CD14-positive monocyte (primary cell): ENCODE data around the gene DGKQ. TPM values are rescaled to one million over a fixed set of nuclear protein-coding genes. Genes with fewer than 3 reads are reported as not detected.

Experiments used
- DNase-seq, 3 donors: peaks; one replicate each; pipeline ENCODE4 v3.0.0-alpha.2; 2011 to 2022
- H2AFZ ChIP-seq: 2 replicates; pipeline ENCODE4 v1.6.0; 2012; ENCODE audit warnings: mild to moderate bottlenecking, low read depth, low read length, inconsistent platforms; ENCODE audit not compliant: insufficient read depth, poor library complexity, severe bottlenecking
- H3K27ac ChIP-seq, 2 donors: 1 replicate in 1 of 2; 2 replicates in 1 of 2; pipeline ENCODE4 v1.5.1; 2012 to 2013; ENCODE audit warnings: low read length in 2 of 2, control low read depth in 1 of 2, inconsistent platforms in 1 of 2, low read depth in 1 of 2, mild to moderate bottlenecking in 1 of 2
- H3K27me3 ChIP-seq, 2 donors: one replicate each; pipeline versions ENCODE4 v1.6.0 to v1.6.1; 2011 to 2013; ENCODE audit warnings: low read length in 2 of 2; ENCODE audit not compliant: control insufficient read depth in 2 of 2, insufficient read depth in 2 of 2
- H3K36me3 ChIP-seq, 2 donors: replicated peaks in 1 of 2; 1 replicate in 1 of 2; 2 replicates in 1 of 2; pipeline versions ENCODE4 v1.5.1 to v1.6.1; 2012 to 2013; ENCODE audit warnings: low read length in 2 of 2, control low read depth in 1 of 2, inconsistent platforms in 1 of 2, mild to moderate bottlenecking in 1 of 2; ENCODE audit not compliant: insufficient read depth in 2 of 2, control insufficient read depth in 1 of 2
- H3K4me1 ChIP-seq, 2 donors: 1 replicate in 1 of 2; 2 replicates in 1 of 2; pipeline versions ENCODE4 v1.5.1 to v1.6.1; 2012 to 2013; ENCODE audit warnings: low read length in 2 of 2, control low read depth in 1 of 2, inconsistent platforms in 1 of 2, mild to moderate bottlenecking in 1 of 2, moderate library complexity in 1 of 2; ENCODE audit not compliant: insufficient read depth in 2 of 2, control insufficient read depth in 1 of 2
- H3K4me2 ChIP-seq: replicated peaks from 2 replicates; pipeline ENCODE3; 2012; ENCODE audit warnings: low read length, moderate library complexity, mild to moderate bottlenecking; ENCODE audit not compliant: poor library complexity, severe bottlenecking; ENCODE audit errors: extremely low read depth
- H3K4me3 ChIP-seq, 3 experiments: fragments of 200-600 bp in 1 of 3; sonication (generic) in 1 of 3; replicated peaks in 1 of 3; 1 replicate in 2 of 3; 2 replicates in 1 of 3; pipeline ENCODE4 v1.5.1; 2011 to 2013; ENCODE audit warnings: low read length in 3 of 3, mild to moderate bottlenecking in 3 of 3, control low read depth in 2 of 3, low read depth in 2 of 3, inconsistent platforms in 1 of 3, moderate library complexity in 1 of 3
- H3K79me2 ChIP-seq: 2 replicates; pipeline ENCODE4 v1.6.0; 2012; ENCODE audit warnings: mild to moderate bottlenecking, control low read depth, inconsistent platforms, low read length, moderate library complexity; ENCODE audit not compliant: insufficient read depth
- H3K9ac ChIP-seq: 2 replicates; pipeline ENCODE4 v1.6.0; 2017; ENCODE audit warnings: low read length, mild to moderate bottlenecking; ENCODE audit not compliant: insufficient read depth, poor library complexity, severe bottlenecking
- H3K9me3 ChIP-seq, 2 donors: replicated peaks in 1 of 2; 1 replicate in 1 of 2; 2 replicates in 1 of 2; pipeline versions ENCODE4 v1.5.1 to v1.6.1; 2012 to 2013; ENCODE audit warnings: low read length in 2 of 2, control low read depth in 1 of 2; ENCODE audit not compliant: control insufficient read depth in 1 of 2, insufficient read depth in 1 of 2
- H4K20me1 ChIP-seq: 2 replicates; pipeline ENCODE4 v1.6.0; 2012; ENCODE audit warnings: mild to moderate bottlenecking, low read length, control low read depth, moderate library complexity; ENCODE audit not compliant: insufficient read depth
- H3K27ac Mint-ChIP-seq, 7 donors: one replicate each; pipeline ENCODE4 v1.8.0; 2020; ENCODE audit warnings: mild to moderate bottlenecking in 7 of 7, mixed read lengths in 7 of 7, moderate library complexity in 6 of 7, inconsistent platforms in 2 of 7
- H3K27me3 Mint-ChIP-seq, 3 donors: one replicate each; pipeline ENCODE4 v1.8.0; 2021 to 2022; ENCODE audit warnings: low read depth in 3 of 3, mild to moderate bottlenecking in 3 of 3, mixed read lengths in 3 of 3, moderate library complexity in 3 of 3, inconsistent platforms in 1 of 3
- H3K36me3 Mint-ChIP-seq, 2 donors: one replicate each; pipeline ENCODE4 v1.8.0; 2020; ENCODE audit warnings: mixed read lengths in 2 of 2, inconsistent platforms in 1 of 2, mild to moderate bottlenecking in 1 of 2
- H3K4me1 Mint-ChIP-seq: one replicate; pipeline ENCODE4 v1.8.0; 2020; ENCODE audit warnings: mild to moderate bottlenecking, mixed read lengths
- H3K4me3 Mint-ChIP-seq, 2 donors: one replicate each; pipeline ENCODE4 v1.8.0; 2020; ENCODE audit warnings: mild to moderate bottlenecking in 2 of 2, mixed read lengths in 2 of 2, moderate library complexity in 1 of 2
- H3K9me3 Mint-ChIP-seq, 7 donors: one replicate each; pipeline ENCODE4 v1.8.0; 2020 to 2022; ENCODE audit warnings: mixed read lengths in 7 of 7, mild to moderate bottlenecking in 6 of 7, moderate library complexity in 6 of 7, inconsistent platforms in 2 of 7
- WGBS: methylation state at CpG from one replicate; pipeline ENCODE4 v1.1.5; 2013; ENCODE audit warnings: missing lambda C conversion rate; ENCODE audit not compliant: insufficient coverage; 5-methylcytosine and 5-hydroxymethylcytosine counted together
- intact Hi-C, 2 donors: fragments of 100-400 bp; cut with micrococcal nuclease; formaldehyde crosslinking; loops; one replicate each; pipeline versions ENCODE4 v1.15.0 to v1.15.1; 2023
- polyA plus RNA-seq, 3 donors: library from polyadenylated mRNA; depleted of rRNA in 1 of 3; unstranded in 2 of 3; stranded (reverse) in 1 of 3; fragments of 300-500 nt in 2 of 3; fragments of >200 nt in 1 of 3; fragmentation: Illumina TruSeq in 2 of 3; gene quantifications; 1 replicate in 2 of 3; 2 replicates in 1 of 3; pipeline ENCODE4 v1.2.3, GENCODE V29; 2012 to 2021
- TF ChIP-seq, protein P1 (sequence below): fragments of 200-600 bp; IDR thresholded peaks from one replicate; pipeline ENCODE4 v1.8.0; 2022; ENCODE audit warnings: antibody characterized with exemption, mild to moderate bottlenecking

The DGKQ gene
- polyA plus RNA-seq, 3 donors: 0.58 to 23.1 (median 2.4) TPM

DNA sequence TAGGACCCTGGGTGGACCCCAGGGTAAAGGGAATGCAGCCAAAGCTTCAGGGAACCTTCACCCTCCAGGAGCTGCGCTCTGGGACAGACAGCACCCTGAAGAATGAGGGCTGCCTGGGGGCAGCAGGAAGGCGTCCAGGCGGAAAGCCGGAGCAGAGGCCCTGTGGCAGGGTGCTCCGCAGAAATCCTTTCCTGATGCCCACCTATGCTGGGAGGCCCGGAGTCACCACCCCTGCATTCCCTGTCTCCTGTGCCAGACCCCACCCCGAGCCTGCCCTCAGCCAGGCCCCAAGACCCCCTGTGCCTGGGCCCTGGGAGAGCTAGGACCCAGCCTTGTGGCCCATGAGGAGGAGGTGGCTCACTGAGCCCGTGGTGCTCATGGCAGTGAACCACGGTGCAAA lies 1.3 kb upstream of the DGKQ start:
- H3K4me2 ChIP-seq: no peak overlapping the region
- Mint-ChIP-seq H3K4me1 (peaks cover 24% of the 10 kb centered on the region), H3K27ac (peak overlapping the region in 1 of 7 donors; percentile 58), H3K9me3 (peaks cover 0 to 5% (median 4%) of the 10 kb centered on the region in 7 donors), H3K4me3 (no peak overlapping the region), H3K27me3 (peaks cover 2 to 15% (median 3%) of the 10 kb centered on the region in 3 donors), H3K36me3 (peaks cover 7% of the 10 kb centered on the region in 2 donors)
- WGBS: 97% methylated on average over 4 of the region's 9 CpGs
- H4K20me1 ChIP-seq: peaks cover 30% of the 10 kb centered on the region
- H3K27me3 ChIP-seq: peaks cover 0 to 8% of the 10 kb centered on the region in 2 donors
- TF ChIP-seq, protein P1, sequence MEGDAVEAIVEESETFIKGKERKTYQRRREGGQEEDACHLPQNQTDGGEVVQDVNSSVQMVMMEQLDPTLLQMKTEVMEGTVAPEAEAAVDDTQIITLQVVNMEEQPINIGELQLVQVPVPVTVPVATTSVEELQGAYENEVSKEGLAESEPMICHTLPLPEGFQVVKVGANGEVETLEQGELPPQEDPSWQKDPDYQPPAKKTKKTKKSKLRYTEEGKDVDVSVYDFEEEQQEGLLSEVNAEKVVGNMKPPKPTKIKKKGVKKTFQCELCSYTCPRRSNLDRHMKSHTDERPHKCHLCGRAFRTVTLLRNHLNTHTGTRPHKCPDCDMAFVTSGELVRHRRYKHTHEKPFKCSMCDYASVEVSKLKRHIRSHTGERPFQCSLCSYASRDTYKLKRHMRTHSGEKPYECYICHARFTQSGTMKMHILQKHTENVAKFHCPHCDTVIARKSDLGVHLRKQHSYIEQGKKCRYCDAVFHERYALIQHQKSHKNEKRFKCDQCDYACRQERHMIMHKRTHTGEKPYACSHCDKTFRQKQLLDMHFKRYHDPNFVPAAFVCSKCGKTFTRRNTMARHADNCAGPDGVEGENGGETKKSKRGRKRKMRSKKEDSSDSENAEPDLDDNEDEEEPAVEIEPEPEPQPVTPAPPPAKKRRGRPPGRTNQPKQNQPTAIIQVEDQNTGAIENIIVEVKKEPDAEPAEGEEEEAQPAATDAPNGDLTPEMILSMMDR: no peak
- peaks cover 18% of the 10 kb centered on the region for H3K79me2 ChIP-seq
- no peak overlapping the region for H3K9ac ChIP-seq
- no peaks in the 10 kb centered on the region for H3K9me3 ChIP-seq
- DNase-seq: no peak
- peaks cover 0 to 5% of the 10 kb centered on the region in 2 donors for H3K36me3 ChIP-seq
- no peak overlapping the region for H2AFZ ChIP-seq
- H3K4me3 ChIP-seq: no peak overlapping the region
- peaks cover 43 to 56% of the 10 kb centered on the region in 2 donors for H3K4me1 ChIP-seq
- no peak overlapping the region for H3K27ac ChIP-seq
- intact Hi-C loops: loop anchor here in 1 of 2 donors (5.0 to 10.0 kb wide), 3 partner anchors 33 to 190 kb away; no protein-coding TSS in a partner anchor

DNA sequence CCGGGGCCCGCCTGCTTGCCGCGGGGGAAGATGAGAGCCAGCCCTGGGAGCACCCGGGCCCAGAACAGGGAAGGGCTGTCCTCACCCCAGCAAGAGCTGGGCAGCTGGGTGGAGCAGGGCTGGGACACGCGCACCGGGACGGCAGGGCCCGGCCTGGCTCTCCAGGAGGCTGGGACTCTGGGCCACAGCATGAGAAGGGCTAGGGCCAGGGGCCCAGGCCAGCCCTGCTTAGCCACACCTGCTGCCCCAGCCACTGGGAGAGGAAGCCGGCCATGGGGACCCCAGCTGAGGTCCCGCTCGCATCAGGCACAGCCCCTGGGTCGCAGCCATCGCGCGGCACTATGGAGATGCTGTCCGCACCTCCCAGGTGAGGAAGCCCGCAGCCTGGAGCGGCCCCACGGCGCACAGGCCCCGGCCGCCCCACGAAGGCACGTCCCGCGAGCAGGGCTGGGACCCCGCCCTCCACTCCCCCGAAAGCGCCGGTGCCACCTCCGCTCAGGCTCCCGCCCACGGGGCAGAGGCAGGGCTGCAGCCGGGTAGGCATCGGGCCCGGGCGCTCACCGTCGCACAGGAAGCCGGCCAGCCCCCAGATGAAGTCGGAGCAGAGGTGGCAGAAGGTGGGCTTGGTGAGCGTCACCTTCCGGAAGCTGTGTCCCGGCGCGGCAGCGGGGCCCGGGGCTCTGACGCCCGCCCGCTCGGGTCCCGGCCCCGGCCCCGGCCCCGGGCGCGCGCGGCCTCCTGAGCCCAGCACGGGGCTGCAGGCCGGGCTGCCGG lies 531 bp downstream of the DGKQ start:
- peaks cover 18% of the 10 kb centered on the region for H3K79me2 ChIP-seq
- intact Hi-C loops: loop anchor here (2.0 to 10.0 kb wide), 5 partner anchors 34 to 188 kb away; partner anchors contain the start of gene FGFRL1 (in 1 of the 2)
- H3K9ac ChIP-seq: peak overlapping the region; percentile 74
- peaks cover 15% of the 10 kb centered on the region for H3K4me1 Mint-ChIP-seq
- H3K4me1 ChIP-seq: peaks cover 25 to 38% of the 10 kb centered on the region in 2 donors
- H3K4me3 Mint-ChIP-seq: peak overlapping the region; percentile 68 to 77
- peak overlapping the region in 1 of 2 donors; percentile 41 for H3K27ac ChIP-seq
- peak overlapping the region; percentile 65 for H2AFZ ChIP-seq
- DNase-seq: no peak
- H3K36me3 ChIP-seq: peaks cover 0 to 5% of the 10 kb centered on the region in 2 donors
- peak overlapping the region; percentile 98 for H3K4me2 ChIP-seq
- peaks cover 3 to 26% (median 10%) of the 10 kb centered on the region in 3 donors for H3K27me3 Mint-ChIP-seq
- peaks cover 7 to 8% of the 10 kb centered on the region in 2 donors for H3K36me3 Mint-ChIP-seq
- H3K27me3 ChIP-seq: peaks cover 0 to 20% of the 10 kb centered on the region in 2 donors
- peaks cover 0 to 5% (median 4%) of the 10 kb centered on the region in 7 donors for H3K9me3 Mint-ChIP-seq
- 1% methylated on average over 65 of the region's 65 CpGs for WGBS
- H3K4me3 ChIP-seq: peak overlapping the region; percentile 46 to 90 (median 87)
- peaks cover 45% of the 10 kb centered on the region for H4K20me1 ChIP-seq
- TF ChIP-seq, protein P1: no peak
- H3K9me3 ChIP-seq: no peaks in the 10 kb centered on the region
- no peak overlapping the region for H3K27ac Mint-ChIP-seq
